Measurements from ENCODE around the gene NFIC.
A peak's percentile ranks its signal among the peaks of the same experiment; 100 is the strongest.
"Not testable (repeated sequence)": the region's sequence is repeated elsewhere in the genome, so short reads cannot be mapped to it uniquely, and the experiment has no call there.

The NFIC gene

GRCh38 chr19:3372413-3372812 lies 6.0 kb downstream of the NFIC start:
- peaks cover 11% of the 10 kb centered on the region for H3K36me3 ChIP-seq (ENCODE audit: low read depth)
- TF ChIP-seq CTCF (IDR thresholded peaks at IDR 0.05; ENCODE audit: poor library complexity, severe bottlenecking): no peak

GRCh38 chr19:3373971-3374368 lies 7.6 kb downstream of the NFIC start:
- no peaks in the 10 kb centered on the region for H3K9me3 ChIP-seq (ENCODE audit: severe bottlenecking)
- H3K36me3 ChIP-seq (ENCODE audit: low read depth): peaks cover 14% of the 10 kb centered on the region
- no peak overlapping the region for H3K27ac ChIP-seq (ENCODE audit: poor library complexity, severe bottlenecking)
- H3K4me1 ChIP-seq (ENCODE audit: insufficient read depth, poor library complexity, severe bottlenecking): peaks cover 2% of the 10 kb centered on the region
- no peaks in the 10 kb centered on the region for H3K27me3 ChIP-seq (ENCODE audit: insufficient read depth, poor library complexity, severe bottlenecking)
- ATAC-seq (ENCODE audit: low read depth) (no peak), DNase-seq (ENCODE audit: low spot score) (no peak)
- no peak for TF ChIP-seq CTCF (IDR thresholded peaks at IDR 0.05; ENCODE audit: poor library complexity, severe bottlenecking)
- no peak overlapping the region for H3K4me3 ChIP-seq (ENCODE audit: severe bottlenecking)

More at GRCh38 chr19:3372413-3372812, 6.0 kb downstream of the NFIC start:
- H3K4me3 ChIP-seq (ENCODE audit: severe bottlenecking): no peak overlapping the region
- H3K27ac ChIP-seq (ENCODE audit: poor library complexity, severe bottlenecking): no peak overlapping the region
- H3K9me3 ChIP-seq (ENCODE audit: severe bottlenecking): no peaks in the 10 kb centered on the region
- no peaks in the 10 kb centered on the region for H3K27me3 ChIP-seq (ENCODE audit: insufficient read depth, poor library complexity, severe bottlenecking)
- DNase-seq (ENCODE audit: low spot score) (no peak), ATAC-seq (ENCODE audit: low read depth) (no peak)
- peaks cover 7% of the 10 kb centered on the region for H3K4me1 ChIP-seq (ENCODE audit: insufficient read depth, poor library complexity, severe bottlenecking)

- ATAC-seq (ENCODE audit: low read depth) (no peak), DNase-seq (ENCODE audit: low spot score) (no peak)
- H3K27ac ChIP-seq (ENCODE audit: poor library complexity, severe bottlenecking): peak overlapping the region; percentile 14
- H3K36me3 ChIP-seq (ENCODE audit: low read depth): peaks cover 14% of the 10 kb centered on the region
- no peak overlapping the region for H3K4me3 ChIP-seq (ENCODE audit: severe bottlenecking)
- H3K9me3 ChIP-seq (ENCODE audit: severe bottlenecking): no peaks in the 10 kb centered on the region
- no peaks in the 10 kb centered on the region for H3K27me3 ChIP-seq (ENCODE audit: insufficient read depth, poor library complexity, severe bottlenecking)
- H3K4me1 ChIP-seq (ENCODE audit: insufficient read depth, poor library complexity, severe bottlenecking): peaks cover 2% of the 10 kb centered on the region
- TF ChIP-seq CTCF (IDR thresholded peaks at IDR 0.05; ENCODE audit: poor library complexity, severe bottlenecking): no peak
Observed at GRCh38 chr19:3374369-3375112, 8.2 kb downstream of the NFIC start.

- DNase-seq (ENCODE audit: low spot score) (no peak), ATAC-seq (ENCODE audit: low read depth) (peak; percentile 24; the same call in 2 of the 3 replicates)
- H3K27ac ChIP-seq (ENCODE audit: poor library complexity, severe bottlenecking): peak overlapping the region; percentile 14
- no peaks in the 10 kb centered on the region for H3K4me1 ChIP-seq (ENCODE audit: insufficient read depth, poor library complexity, severe bottlenecking)
- no peaks in the 10 kb centered on the region for H3K27me3 ChIP-seq (ENCODE audit: insufficient read depth, poor library complexity, severe bottlenecking)
- H3K4me3 ChIP-seq (ENCODE audit: severe bottlenecking): no peak overlapping the region
- H3K36me3 ChIP-seq (ENCODE audit: low read depth): peaks cover 14% of the 10 kb centered on the region; the same call in 1 of the 2 replicates
- no peak for TF ChIP-seq CTCF (IDR thresholded peaks at IDR 0.05; ENCODE audit: poor library complexity, severe bottlenecking)
- no peaks in the 10 kb centered on the region for H3K9me3 ChIP-seq (ENCODE audit: severe bottlenecking)
Observed at GRCh38 chr19:3375221-3376090, 9.1 kb downstream of the NFIC start.

- peaks cover 13% of the 10 kb centered on the region for H3K36me3 ChIP-seq (ENCODE audit: low read depth)
- not testable (repeated sequence) for H3K4me1 ChIP-seq (ENCODE audit: insufficient read depth, poor library complexity, severe bottlenecking); DNase-seq (ENCODE audit: low spot score); H3K9me3 ChIP-seq (ENCODE audit: severe bottlenecking); ATAC-seq (ENCODE audit: low read depth); H3K4me3 ChIP-seq (ENCODE audit: severe bottlenecking); H3K27me3 ChIP-seq (ENCODE audit: insufficient read depth, poor library complexity, severe bottlenecking)
- H3K27ac ChIP-seq (ENCODE audit: poor library complexity, severe bottlenecking): peak overlapping the region; percentile 14
Observed at GRCh38 chr19:3376091-3376455, 9.7 kb downstream of the NFIC start.
